HL-60 (cell line): ENCODE data around the gene TMC8.

Source experiments
- DNase-seq, 2 experiments: peaks; one replicate each; pipeline ENCODE4 v3.0.0-alpha.2; 2010 to 2020; ENCODE audit warnings: low read depth in 1 of 2, low spot score in 1 of 2
- H3K27ac ChIP-seq: fragments of 250-450 bp; sonication (Bioruptor Pico); replicated peaks from 2 replicates; pipeline ENCODE4 v1.5.1; 2020; ENCODE audit warnings: mild to moderate bottlenecking, moderate library complexity
- H3K27me3 ChIP-seq: fragments of 250-450 bp; sonication (Bioruptor Pico); 2 replicates; pipeline ENCODE4 v1.5.1; 2021; ENCODE audit warnings: mild to moderate bottlenecking, moderate library complexity; ENCODE audit not compliant: insufficient read depth, poor library complexity, severe bottlenecking
- H3K4me3 ChIP-seq: replicated peaks from 2 replicates; pipeline ENCODE4 v1.5.1; 2011; ENCODE audit warnings: mild to moderate bottlenecking, control low read depth, low read length; ENCODE audit not compliant: insufficient read depth
- GABPA ChIP-seq: IDR thresholded peaks from 2 replicates; pipeline ENCODE4 v1.6.1; 2012; ENCODE audit warnings: low read depth
- POLR2AphosphoS5 ChIP-seq: IDR thresholded peaks from 2 replicates; pipeline ENCODE4 v1.6.1; 2012; ENCODE audit warnings: low read depth
- SPI1 ChIP-seq: IDR thresholded peaks from 2 replicates; pipeline ENCODE4 v1.6.1; 2012; ENCODE audit warnings: low read depth, mild to moderate bottlenecking, borderline replicate concordance
- TF ChIP-seq, protein P1 (sequence below): IDR thresholded peaks from 2 replicates; pipeline ENCODE4 v1.6.1; 2012; ENCODE audit warnings: low read depth; ENCODE audit not compliant: insufficient replicate concordance
- TF ChIP-seq, protein P2 (sequence below): IDR thresholded peaks from one replicate; pipeline ENCODE4 v1.5.1; 2011; ENCODE audit warnings: low read length, control low read depth, inconsistent platforms; ENCODE audit not compliant: insufficient read depth

TMC8 gene

DNA sequence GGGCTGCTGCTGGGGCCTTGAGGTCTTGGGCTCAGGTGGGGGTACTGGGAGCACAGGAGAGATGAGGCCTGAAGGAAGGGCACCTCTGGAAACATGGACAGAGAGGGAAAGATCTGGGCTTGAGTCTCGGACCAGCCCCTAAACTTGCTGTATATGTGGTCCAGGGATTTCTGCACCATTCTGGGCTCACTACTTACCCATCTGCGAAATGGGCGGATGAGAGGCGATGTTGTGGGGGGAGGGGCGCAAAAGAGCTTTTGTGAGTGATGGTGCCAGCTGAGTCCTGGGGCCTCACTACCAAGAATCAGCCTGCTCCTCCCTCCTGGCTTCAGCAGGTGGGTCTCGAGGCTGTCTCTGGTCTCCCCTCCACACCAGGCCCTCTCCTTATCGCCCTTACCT lies 15.9 kb downstream of the TMC8 start:
- no peak for DNase-seq
- no peak overlapping the region for H3K27ac ChIP-seq
- TF ChIP-seq, protein P1, sequence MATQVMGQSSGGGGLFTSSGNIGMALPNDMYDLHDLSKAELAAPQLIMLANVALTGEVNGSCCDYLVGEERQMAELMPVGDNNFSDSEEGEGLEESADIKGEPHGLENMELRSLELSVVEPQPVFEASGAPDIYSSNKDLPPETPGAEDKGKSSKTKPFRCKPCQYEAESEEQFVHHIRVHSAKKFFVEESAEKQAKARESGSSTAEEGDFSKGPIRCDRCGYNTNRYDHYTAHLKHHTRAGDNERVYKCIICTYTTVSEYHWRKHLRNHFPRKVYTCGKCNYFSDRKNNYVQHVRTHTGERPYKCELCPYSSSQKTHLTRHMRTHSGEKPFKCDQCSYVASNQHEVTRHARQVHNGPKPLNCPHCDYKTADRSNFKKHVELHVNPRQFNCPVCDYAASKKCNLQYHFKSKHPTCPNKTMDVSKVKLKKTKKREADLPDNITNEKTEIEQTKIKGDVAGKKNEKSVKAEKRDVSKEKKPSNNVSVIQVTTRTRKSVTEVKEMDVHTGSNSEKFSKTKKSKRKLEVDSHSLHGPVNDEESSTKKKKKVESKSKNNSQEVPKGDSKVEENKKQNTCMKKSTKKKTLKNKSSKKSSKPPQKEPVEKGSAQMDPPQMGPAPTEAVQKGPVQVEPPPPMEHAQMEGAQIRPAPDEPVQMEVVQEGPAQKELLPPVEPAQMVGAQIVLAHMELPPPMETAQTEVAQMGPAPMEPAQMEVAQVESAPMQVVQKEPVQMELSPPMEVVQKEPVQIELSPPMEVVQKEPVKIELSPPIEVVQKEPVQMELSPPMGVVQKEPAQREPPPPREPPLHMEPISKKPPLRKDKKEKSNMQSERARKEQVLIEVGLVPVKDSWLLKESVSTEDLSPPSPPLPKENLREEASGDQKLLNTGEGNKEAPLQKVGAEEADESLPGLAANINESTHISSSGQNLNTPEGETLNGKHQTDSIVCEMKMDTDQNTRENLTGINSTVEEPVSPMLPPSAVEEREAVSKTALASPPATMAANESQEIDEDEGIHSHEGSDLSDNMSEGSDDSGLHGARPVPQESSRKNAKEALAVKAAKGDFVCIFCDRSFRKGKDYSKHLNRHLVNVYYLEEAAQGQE: no peak
- TF ChIP-seq, protein P2, sequence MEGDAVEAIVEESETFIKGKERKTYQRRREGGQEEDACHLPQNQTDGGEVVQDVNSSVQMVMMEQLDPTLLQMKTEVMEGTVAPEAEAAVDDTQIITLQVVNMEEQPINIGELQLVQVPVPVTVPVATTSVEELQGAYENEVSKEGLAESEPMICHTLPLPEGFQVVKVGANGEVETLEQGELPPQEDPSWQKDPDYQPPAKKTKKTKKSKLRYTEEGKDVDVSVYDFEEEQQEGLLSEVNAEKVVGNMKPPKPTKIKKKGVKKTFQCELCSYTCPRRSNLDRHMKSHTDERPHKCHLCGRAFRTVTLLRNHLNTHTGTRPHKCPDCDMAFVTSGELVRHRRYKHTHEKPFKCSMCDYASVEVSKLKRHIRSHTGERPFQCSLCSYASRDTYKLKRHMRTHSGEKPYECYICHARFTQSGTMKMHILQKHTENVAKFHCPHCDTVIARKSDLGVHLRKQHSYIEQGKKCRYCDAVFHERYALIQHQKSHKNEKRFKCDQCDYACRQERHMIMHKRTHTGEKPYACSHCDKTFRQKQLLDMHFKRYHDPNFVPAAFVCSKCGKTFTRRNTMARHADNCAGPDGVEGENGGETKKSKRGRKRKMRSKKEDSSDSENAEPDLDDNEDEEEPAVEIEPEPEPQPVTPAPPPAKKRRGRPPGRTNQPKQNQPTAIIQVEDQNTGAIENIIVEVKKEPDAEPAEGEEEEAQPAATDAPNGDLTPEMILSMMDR: no peak
- TF ChIP-seq SPI1 (no peak), GABPA (no peak), POLR2AphosphoS5 (no peak)
- no peak overlapping the region for H3K4me3 ChIP-seq
- H3K27me3 ChIP-seq: no peaks in the 10 kb centered on the region

DNA sequence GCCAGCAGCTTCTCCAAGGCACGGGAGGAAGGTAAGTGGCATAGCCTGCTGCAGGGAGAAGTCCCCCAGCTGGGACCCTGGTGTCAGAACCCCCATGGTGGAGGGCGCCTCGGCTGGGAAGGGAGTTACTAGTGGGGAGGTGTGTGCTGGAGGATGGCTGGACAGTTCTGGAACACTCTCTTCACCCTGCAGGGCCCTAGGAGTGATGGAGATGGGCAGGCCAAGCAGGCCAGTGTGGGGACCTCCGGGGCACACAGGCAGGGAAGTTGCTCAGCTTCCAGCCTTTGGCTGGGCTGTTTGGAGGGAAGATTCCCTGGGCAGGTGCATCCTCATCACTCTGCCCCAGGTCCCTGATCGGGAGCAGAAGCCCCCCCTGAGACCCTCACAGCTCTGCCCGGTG lies 16.3 kb downstream of the TMC8 start:
- no peak for DNase-seq
- H3K27me3 ChIP-seq: no peaks in the 10 kb centered on the region
- TF ChIP-seq SPI1: no peak
- TF ChIP-seq, protein P1: no peak
- TF ChIP-seq POLR2AphosphoS5: no peak
- TF ChIP-seq GABPA: no peak
- TF ChIP-seq, protein P2: no peak
- H3K4me3 ChIP-seq: no peak overlapping the region
- peak overlapping the region; percentile 43; the same call in 1 of the 2 replicates for H3K27ac ChIP-seq

DNA sequence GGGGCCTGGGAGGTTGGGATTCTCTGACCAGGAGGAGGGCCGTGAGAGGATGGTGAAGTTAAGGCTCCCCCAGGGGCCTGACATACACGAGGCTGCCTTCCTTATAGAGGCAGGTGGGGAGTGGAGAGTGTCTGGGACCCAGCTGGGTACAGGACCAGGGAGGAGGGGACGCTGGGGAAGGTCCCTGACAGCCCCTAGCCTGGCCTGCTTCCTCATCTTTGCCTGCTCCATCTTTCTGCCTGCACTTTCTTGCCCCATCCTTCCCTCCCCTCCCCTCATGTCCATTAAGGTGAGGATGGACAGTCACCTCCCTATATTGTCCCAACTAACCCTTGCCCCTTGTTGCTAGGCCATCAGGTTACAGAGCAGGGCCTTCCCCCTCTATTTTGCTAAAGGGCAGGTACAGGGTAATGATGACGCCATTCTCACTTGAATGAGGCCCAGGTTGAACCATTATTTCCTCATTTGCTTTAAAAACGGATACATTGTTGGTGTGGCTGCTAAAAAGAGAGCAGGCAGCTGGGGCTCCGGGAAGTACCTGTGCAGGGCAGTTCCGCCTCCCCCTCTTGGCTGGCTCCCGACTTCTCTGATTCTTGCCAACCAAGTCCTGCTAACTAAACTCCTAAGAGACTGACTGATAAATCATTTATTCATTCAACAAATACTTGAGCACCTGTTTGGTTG lies 16.9 kb downstream of the TMC8 start:
- peak; percentile 38 to 70 for DNase-seq
- no peaks in the 10 kb centered on the region for H3K27me3 ChIP-seq
- no peak overlapping the region for H3K4me3 ChIP-seq
- H3K27ac ChIP-seq: peak overlapping the region; percentile 43
- TF ChIP-seq SPI1 (no peak; the same call in 1 of the 2 replicates), POLR2AphosphoS5 (no peak), GABPA (no peak)
- TF ChIP-seq, protein P2: no peak
- TF ChIP-seq, protein P1: no peak
